NCI-H1105 treated with DMSO at 0.1 percent for 48 hours (cell line): ENCODE results near the gene PEX14.
"Not testable (repeated sequence)": the region's sequence is repeated elsewhere in the genome, so short reads cannot be mapped to it uniquely, and the experiment has no call there.

Source experiments
- DNase-seq: peaks from one replicate; lab custom pipeline; 2025; lab: John Stamatoyannopoulos, UW

The PEX14 gene, protein sequence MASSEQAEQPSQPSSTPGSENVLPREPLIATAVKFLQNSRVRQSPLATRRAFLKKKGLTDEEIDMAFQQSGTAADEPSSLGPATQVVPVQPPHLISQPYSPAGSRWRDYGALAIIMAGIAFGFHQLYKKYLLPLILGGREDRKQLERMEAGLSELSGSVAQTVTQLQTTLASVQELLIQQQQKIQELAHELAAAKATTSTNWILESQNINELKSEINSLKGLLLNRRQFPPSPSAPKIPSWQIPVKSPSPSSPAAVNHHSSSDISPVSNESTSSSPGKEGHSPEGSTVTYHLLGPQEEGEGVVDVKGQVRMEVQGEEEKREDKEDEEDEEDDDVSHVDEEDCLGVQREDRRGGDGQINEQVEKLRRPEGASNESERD

GRCh38 chr1:10474613-10475507, at the start of gene PEX14:
TSS of gene PEX14 (plus strand) at chr1:10474950. CDS start at chr1:10474967, 17 bp downstream.
- peak; percentile 86 for DNase-seq

DNA sequence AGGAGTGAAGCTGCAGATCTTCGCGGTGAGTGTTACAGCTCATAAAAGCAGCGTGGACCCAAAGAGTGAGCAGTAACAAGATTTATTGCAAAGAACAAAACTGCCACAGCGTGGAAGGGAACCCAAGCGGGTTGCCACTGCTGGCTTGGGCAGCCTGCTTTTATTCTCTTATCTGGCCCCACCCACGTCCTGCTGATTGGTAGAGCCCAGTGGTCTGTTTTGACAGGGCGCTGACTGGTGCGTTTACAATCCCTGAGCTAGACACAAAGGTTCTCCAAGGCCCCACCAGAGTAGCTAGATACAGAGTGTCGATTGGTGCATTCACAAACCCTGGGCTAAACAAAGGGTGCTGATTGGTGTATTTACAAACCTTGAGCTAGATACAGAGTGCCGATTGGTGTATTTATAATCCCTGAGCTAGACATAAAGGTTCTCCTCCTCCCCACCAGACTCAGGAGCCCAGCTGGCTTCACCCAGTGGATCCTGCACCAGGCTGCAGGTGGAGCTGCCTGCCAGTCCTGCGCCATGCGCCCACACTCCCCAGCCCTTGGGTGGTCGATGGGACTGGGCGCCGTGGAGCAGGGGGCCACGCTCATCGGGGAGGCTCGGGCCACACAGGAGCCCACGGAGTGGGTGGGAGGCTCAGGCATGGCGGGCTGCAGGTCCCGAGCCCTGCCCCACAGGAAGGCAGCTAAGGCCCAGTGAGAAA, 48.8 kb upstream of the PEX14 start:
- not testable (repeated sequence) for DNase-seq

GRCh38 chr1:10426535-10426848, 48.3 kb upstream of the PEX14 start:
- DNase-seq, result not testable (repeated sequence)

DNA sequence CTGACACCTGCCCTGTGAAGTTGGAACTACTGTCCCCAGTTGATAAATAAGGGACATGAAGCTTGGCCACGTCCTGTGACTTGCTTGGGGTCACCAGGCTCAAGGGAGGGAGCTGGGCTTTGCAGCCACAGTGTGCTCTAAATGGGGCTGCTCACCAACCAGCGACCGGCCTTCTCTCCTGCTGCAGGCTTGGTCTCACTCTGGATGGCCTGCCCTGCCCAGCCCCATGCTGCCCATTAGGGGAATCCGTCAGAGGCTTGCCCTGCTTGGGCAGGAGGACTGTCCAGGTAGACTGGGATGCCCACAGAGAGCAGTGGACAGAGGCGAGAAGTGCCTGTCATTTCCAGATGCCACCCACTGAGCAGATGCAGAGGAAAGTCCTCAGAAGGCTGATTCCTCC, 45.8 kb upstream of the PEX14 start:
- no peak for DNase-seq

GRCh38 chr1:10429868-10430215, 44.9 kb upstream of the PEX14 start:
- no peak for DNase-seq

GRCh38 chr1:10430216-10431069, 44.3 kb upstream of the PEX14 start, which contains the start of gene CENPS:
TSS of gene CENPS (plus strand) at chr1:10430433. CDS start at chr1:10430518, 85 bp downstream.
- peak; percentile 85 for DNase-seq

- DNase-seq, result peak; percentile 36
Observed at GRCh38 chr1:10431070-10431730, 43.5 kb upstream of the PEX14 start.

DNA sequence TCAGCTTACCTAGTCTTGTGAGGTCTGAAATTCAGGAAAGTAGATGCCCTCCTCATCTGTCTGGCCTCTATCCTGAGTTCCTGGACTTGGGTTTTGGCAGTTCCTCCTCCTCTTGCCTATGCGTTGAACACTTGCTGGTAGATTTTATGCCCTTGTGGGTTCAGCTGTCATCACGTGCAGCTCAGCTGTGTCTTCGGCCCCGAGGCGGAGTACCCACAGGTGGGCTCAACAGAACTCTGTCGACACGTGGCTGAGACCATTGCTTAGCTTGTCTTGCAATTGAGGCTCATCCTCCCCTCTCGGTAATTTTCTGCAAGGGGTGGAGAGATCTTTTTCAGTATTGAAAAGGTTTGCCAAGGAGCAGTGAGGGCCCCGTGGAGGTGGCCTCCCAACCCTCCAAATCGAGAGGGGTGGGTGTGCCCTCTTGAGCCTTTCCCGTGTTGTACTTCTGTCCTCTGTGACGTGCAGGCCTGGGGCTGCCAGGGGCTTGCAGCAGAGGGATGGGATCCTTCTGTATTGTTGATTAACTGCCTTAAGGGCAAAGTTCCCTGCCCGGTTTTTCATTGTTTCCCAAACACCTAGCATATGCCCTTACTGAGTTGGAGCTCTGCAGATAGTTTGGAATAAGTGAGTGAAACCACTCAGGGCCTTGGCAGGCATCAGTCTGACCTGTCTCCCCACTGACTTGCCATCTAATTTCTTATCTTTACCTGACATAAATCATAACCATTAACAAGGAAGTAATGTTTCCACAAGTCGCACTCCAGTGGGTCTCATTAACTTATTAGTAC, 41.6 kb upstream of the PEX14 start:
- DNase-seq, result peak; percentile 47

- DNase-seq, result no peak
Observed at GRCh38 chr1:10433790-10434189, 41.0 kb upstream of the PEX14 start.

DNA sequence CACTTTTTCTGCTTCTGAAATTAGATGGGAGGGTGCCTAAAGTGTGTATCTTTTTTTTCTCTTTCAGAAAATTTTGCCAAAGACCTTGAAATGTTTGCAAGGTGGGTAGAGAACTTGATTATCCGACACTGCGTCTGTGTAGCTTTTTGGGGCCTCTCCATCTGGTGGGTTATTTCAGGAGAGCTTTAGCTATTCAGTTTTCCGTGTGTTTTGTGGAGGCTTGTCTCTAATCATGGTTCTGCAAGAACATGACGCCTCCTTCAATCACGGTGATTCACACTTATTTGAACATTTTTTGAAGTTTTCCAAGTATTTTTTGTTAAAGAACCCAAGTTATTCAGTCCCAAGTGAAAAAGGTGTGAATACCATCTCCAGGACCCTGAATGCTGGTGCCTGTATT, 40.2 kb upstream of the PEX14 start:
- DNase-seq, result no peak

GRCh38 chr1:10437052-10437451, 37.7 kb upstream of the PEX14 start:
- DNase-seq, result no peak

DNA sequence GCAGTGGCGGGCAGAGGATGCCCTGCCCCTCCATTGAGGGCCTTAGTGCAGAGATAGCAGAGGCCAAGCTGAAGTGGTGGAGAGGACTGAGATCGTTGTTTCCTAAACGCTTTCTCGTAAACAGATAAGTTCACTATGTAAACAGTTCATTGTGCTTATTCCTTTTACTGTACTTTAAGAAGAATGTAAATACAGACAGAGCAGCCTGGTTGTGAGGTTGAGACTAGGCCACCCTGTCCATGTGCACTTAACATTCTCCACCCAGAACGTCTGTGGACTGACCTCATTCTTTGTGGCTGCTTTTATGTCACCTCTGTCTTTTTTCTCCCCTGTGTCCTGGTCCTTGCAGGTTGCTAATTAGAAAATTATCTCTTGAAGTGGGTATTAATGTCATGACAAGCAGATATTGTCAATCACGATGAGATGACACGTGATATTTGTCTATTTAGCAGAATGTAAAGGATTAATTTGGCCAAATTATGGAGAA, 36.0 kb upstream of the PEX14 start:
- peak; percentile 11 for DNase-seq

- DNase-seq, result no peak
Observed at GRCh38 chr1:10440305-10440704, 34.4 kb upstream of the PEX14 start.

GRCh38 chr1:10440794-10441193, 34.0 kb upstream of the PEX14 start:
- no peak for DNase-seq

DNA sequence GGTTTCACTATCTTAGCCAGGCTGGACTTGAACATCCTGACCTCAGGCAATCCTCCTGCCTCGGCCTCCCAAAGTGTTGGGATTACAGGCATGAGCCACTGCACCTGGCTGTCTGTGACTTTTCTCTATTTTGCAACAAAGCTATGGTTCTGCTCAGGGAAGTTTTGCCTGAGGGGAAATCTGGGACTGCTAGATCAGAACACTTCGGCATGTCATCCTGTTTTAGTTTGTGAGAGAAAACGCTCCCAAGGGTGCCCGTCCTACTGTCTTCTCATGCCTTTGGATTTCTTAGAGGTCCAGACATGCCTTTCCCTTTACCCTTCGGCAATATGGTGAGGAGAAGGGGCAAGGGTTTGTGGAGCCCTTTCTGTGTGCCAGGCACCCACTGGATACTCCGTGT, 30.5 kb upstream of the PEX14 start:
- no peak for DNase-seq

GRCh38 chr1:10444795-10445397, 29.9 kb upstream of the PEX14 start:
- no peak for DNase-seq

GRCh38 chr1:10446790-10447422, 27.8 kb upstream of the PEX14 start:
- no peak for DNase-seq

- no peak for DNase-seq
Observed at GRCh38 chr1:10449751-10450150, 25.0 kb upstream of the PEX14 start, which contains the start of gene CORT. TSS of gene CORT (plus strand) at chr1:10450031. CDS start at chr1:10450224, 193 bp downstream.
